ENCODE results near the gene HK1.
"Not testable (repeated sequence)": the region's sequence is repeated elsewhere in the genome, so short reads cannot be mapped to it uniquely, and the experiment has no call there.

The HK1 gene

GRCh38 chr10:69315100-69315542 lies 36.8 kb downstream of the HK1 start:
- no peak for DNase-seq

- DNase-seq: no peak
Observed at GRCh38 chr10:69315610-69316312, 37.5 kb downstream of the HK1 start.

DNA sequence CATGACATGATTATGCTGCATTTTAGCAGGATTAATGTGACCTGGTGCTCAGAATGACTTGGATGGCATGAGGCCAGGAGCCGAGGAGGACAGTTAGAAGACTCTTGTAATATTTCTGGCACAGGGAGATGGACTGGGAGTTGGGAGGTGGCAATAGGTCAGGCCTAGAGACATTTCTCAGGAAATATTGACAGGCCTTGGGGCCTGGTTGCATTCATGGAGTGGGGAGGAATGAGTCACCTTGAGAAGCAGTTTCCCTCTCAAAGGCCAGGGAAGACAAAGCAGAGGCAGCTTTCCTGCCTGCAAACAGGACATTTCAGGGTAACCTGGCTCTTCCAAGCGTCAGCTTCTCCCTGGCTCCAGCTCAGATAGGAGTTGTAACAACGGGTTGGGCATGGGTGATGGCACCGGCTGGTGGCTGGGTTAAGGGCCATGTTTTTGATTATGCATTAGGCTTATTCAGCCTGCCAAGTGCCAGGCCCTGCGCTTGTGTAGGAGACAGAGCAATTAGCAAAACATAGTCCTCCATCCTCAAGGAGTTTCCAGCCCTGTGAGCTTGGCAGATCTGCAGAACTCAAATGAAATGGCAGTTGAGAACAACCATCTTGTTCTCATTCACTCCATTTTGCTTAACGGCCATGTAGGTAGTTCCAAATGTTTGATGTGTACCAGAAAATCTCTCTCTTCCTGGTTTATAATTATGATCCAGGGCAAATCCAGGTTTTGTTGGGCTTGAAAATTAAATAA lies 38.2 kb downstream of the HK1 start:
- DNase-seq: no peak

DNA sequence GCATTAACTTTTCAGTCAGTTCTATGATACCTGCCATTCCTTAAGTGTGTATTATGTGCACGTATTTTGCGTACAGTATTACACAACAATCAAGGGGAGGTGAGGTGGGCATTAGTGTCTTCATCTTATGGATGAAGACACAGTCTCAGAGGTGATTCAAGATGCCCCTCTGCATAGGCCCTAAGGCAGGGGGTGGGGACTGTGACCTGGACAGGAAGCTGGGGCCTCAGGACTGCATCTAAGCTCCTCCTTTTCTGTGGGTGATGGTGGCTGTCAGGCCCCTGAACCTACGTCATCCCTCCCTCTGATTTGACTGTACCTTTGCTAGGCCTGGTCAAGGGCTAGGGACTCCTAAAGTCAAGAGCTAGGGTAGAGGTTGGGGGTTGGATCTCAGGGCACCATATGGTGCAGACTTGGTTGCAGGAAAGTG lies 38.9 kb downstream of the HK1 start:
- no peak for DNase-seq

- DNase-seq: no peak
Observed at GRCh38 chr10:69317626-69318105, 39.4 kb downstream of the HK1 start.

DNA sequence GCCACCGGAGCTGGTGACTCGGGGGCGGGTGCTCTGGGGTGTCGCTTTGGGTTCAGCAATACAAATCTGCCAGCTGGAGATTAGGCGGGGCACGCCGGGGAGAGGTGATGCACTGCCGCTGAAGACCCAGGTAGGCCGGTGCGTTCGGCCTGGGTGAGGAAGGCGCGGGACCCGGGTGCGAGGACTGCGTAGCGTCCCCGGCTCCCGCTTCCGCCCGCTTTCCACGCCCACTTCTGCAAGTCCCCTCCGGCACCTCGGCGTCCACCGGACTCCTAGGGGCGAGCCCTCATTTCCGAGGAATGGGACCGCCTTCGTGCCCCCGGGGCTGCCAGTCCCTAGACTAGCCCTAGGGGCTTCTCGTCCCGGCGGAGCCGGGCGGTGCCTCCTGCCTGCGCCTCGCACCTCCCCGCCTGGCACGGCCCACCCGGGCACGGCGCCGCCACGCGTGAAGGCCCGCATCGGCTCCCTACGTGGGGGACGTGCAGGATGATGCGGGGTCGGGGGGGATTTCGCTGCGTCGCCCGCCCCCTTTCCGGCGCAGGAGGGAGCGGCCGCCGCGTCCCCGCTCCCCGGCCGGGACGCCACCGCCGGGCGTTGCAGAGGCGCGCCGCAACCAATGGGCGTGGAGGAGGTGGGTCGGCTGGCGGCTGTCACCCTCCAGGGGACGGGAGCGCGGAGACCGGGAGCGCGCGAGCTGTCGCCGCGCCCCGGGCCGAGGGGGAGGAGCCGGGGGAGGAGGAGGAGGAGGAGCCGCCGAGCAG lies 40.0 kb downstream of the HK1 start:
- DNase-seq: peak; percentile 71

GRCh38 chr10:69318867-69319727 lies 40.8 kb downstream of the HK1 start:
- no peak for DNase-seq

DNA sequence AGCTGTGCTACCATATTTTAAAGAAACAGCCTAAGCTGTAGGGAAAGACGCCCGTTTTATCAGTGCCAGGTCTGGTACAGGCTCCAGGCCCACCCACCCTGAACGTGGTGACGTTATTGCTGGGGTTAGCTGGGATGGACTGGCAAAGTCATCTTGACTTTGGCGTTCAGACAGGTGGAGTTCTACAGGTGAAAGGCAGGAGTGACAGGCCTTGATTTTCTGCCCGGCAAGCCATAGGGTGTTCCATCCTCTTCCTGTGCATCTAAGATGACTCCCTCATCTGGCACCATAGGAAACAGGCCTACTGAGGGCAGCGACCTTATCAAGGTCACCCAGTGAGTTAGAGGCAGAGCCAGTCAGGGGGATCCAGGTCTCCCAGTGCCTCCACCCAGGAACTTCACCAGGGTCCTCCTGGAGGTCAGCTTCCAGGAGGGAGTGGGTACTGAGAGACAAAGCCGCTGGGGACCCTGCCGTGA lies 41.6 kb downstream of the HK1 start:
- no peak for DNase-seq

GRCh38 chr10:69320521-69320920 lies 42.2 kb downstream of the HK1 start:
- no peak for DNase-seq

- no peak for DNase-seq
Observed at GRCh38 chr10:69321039-69321715, 42.9 kb downstream of the HK1 start.

DNA sequence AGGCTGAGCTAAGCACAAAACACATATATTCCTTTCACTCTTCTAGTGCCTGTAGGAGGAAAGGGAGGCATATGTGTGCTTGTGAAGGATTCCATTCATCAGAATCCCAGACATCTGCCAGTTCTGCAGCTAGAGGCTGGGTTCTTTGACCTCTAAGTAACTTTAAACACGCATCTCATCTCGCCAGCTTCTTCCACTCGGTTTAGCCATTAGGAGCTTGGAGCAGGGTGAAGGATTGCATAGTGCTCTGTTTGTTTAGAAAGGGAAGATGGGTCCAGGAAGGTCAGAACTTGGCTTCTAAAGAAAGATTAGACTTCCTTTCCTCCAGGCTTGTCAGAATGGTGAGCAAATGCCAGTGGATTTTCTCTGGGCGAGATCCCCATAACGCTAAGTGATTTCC lies 43.6 kb downstream of the HK1 start:
- DNase-seq: no peak

- not testable (repeated sequence) for DNase-seq
Observed at GRCh38 chr10:69322346-69322745, 44.0 kb downstream of the HK1 start.

GRCh38 chr10:69323622-69324021 lies 45.3 kb downstream of the HK1 start:
- no peak for DNase-seq

GRCh38 chr10:69324583-69324982 lies 46.3 kb downstream of the HK1 start:
- DNase-seq: no peak

GRCh38 chr10:69325637-69326523 lies 47.6 kb downstream of the HK1 start:
- peak; percentile 22 for DNase-seq

- no peak for DNase-seq
Observed at GRCh38 chr10:69326692-69327091, 48.4 kb downstream of the HK1 start.

- DNase-seq: no peak
Observed at GRCh38 chr10:69327463-69328379, 49.4 kb downstream of the HK1 start.

DNA sequence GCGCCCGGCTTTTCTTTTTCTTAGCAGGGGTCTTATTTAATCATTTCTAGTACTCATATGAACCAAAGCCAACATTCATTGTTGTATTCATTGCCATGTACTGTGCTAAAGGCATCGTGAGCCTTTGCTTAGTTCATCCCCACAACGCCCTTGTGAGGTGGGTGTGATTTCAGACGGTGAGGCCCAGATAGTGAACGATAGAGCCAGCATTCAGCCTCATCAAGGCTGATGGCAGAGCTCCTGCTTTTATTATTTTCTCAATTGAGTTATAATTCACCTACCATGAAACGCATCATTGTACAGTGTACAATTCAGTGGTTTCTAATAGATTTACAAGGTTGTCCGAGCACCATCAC lies 50.1 kb downstream of the HK1 start:
- DNase-seq: no peak

GRCh38 chr10:69328888-69329287 lies 50.6 kb downstream of the HK1 start:
- not testable (repeated sequence) for DNase-seq

DNA sequence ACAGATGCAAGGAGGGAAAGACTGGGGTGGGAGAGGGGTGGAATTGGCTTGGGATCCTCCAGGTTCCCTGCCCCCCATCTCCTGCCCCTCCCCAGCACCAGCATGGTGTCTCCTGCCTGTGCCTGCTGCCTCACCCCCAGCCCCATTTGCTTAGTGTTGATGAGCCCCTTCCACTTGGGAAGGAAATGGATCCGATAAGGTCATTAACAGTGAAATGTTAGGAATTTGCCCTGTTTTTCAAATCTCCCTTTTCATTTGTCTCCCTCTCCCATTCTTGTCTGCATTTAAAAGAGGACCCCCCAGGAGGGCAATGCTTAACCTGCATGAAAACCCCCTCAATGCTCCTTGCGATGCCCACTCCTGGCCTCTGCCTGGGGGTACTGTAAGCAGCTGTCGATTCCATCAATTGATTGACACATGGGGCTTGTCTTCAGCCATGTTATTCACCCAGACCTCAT lies 51.5 kb downstream of the HK1 start:
- no peak for DNase-seq

Measured in NCI-H2171 (cell line).